Activated T-helper 1 cell treated with anti-CD3 and anti-CD28 coated beads, Interleukin-12 subunit alpha, Interleukin-12 subunit beta, Interleukin-2, Interleukin-4 antibody, amounts not matched to agents 30 ng/mL and 10 ng/mL and 1 ng/mL, durations not matched to agents 14 hours and 24 hours and 36 hours (primary cell): ENCODE data around the gene MSH5. TPM values are rescaled to one million over a fixed set of nuclear protein-coding genes. Genes with fewer than 3 reads are reported as not detected.
A peak's percentile ranks its signal among the peaks of the same experiment; 100 is the strongest.

ENCODE experiments used
- DNase-seq: peaks from one replicate; pipeline ENCODE4 v3.0.0; 2021; ENCODE audit warnings: low spot score
- H3K27ac Mint-ChIP-seq: one replicate; pipeline ENCODE4 v1.8.0; 2021; ENCODE audit warnings: mild to moderate bottlenecking, mixed read lengths
- H3K27me3 Mint-ChIP-seq: one replicate; pipeline ENCODE4 v1.8.0; 2022; ENCODE audit warnings: mild to moderate bottlenecking, moderate library complexity, mixed read lengths; ENCODE audit not compliant: insufficient read depth
- H3K36me3 Mint-ChIP-seq: one replicate; pipeline ENCODE4 v1.8.0; 2021; ENCODE audit warnings: low read depth, mixed read lengths
- H3K4me1 Mint-ChIP-seq: one replicate; pipeline ENCODE4 v1.8.0; 2021; ENCODE audit warnings: low read depth, mixed read lengths
- H3K4me3 Mint-ChIP-seq: one replicate; pipeline ENCODE4 v1.8.0; 2021; ENCODE audit warnings: mild to moderate bottlenecking, moderate library complexity, mixed read lengths
- H3K9me3 Mint-ChIP-seq: one replicate; pipeline ENCODE4 v1.8.0; 2021; ENCODE audit warnings: mixed read lengths
- intact Hi-C: fragments of 100-400 bp; cut with micrococcal nuclease; formaldehyde crosslinking; loops from one replicate; pipeline ENCODE4 v1.15.1; 2024
- total RNA-seq: library from RNA; stranded (reverse); gene quantifications from 2 replicates; pipeline ENCODE4 v1.2.3, GENCODE V29; 2022

Gene MSH5
- total RNA-seq, 1 donor from 2014 or later, result 83.4 TPM

DNA sequence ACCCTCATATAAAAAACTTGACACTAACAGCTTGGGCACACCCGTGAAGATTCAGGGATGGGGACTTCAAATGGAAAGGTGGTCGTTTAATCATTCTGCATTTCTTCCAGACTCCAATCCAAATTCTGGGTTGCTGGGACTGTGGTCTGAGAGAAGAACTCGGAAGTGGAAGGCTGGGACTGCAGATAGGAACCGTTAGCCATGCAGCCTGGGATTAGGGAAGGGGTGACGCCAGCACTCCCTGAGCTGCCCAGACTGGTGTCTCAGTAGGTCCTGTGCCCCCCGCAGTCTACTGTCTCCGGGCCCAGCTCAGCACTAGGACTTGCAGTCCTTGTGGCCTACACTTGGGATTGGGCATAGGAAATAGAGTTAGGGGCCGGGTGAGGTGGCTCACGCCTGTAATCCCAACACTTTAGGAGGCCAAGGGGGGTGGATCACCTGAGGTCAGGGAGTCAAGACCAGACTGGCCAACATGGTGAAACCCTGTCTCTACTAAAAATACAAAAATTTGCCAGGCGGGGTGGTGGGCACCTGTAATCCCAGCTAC lies 3.0 kb upstream of the MSH5 start:
- H3K9me3 Mint-ChIP-seq, result no peaks in the 10 kb centered on the region
- H3K4me1 Mint-ChIP-seq, result peaks cover 66% of the 10 kb centered on the region
- H3K4me3 Mint-ChIP-seq, result peak overlapping the region; percentile 98
- DNase-seq, result no peak
- intact Hi-C loops, result loop anchor here (1.0 to 5.0 kb wide), 3 partner anchors 34 to 165 kb away; partner anchors contain the start of genes ABHD16A, LSM2 and LTA
- H3K27ac Mint-ChIP-seq, result peak overlapping the region; percentile 99
- peaks cover 35% of the 10 kb centered on the region for H3K36me3 Mint-ChIP-seq
- H3K27me3 Mint-ChIP-seq, result peaks cover 3% of the 10 kb centered on the region

GRCh38 chr6:31737315-31737990 lies 2.4 kb upstream of the MSH5 start:
- peaks cover 36% of the 10 kb centered on the region for H3K36me3 Mint-ChIP-seq
- H3K9me3 Mint-ChIP-seq, result no peaks in the 10 kb centered on the region
- peaks cover 66% of the 10 kb centered on the region for H3K4me1 Mint-ChIP-seq
- peak overlapping the region; percentile 99 for H3K27ac Mint-ChIP-seq
- no peak for DNase-seq
- H3K27me3 Mint-ChIP-seq, result peaks cover 3% of the 10 kb centered on the region
- intact Hi-C loops, result loop anchor here (5.0 kb wide), 1 partner anchor 165 kb away; the partner anchor contains the start of gene LTA
- peak overlapping the region; percentile 98 for H3K4me3 Mint-ChIP-seq

DNA sequence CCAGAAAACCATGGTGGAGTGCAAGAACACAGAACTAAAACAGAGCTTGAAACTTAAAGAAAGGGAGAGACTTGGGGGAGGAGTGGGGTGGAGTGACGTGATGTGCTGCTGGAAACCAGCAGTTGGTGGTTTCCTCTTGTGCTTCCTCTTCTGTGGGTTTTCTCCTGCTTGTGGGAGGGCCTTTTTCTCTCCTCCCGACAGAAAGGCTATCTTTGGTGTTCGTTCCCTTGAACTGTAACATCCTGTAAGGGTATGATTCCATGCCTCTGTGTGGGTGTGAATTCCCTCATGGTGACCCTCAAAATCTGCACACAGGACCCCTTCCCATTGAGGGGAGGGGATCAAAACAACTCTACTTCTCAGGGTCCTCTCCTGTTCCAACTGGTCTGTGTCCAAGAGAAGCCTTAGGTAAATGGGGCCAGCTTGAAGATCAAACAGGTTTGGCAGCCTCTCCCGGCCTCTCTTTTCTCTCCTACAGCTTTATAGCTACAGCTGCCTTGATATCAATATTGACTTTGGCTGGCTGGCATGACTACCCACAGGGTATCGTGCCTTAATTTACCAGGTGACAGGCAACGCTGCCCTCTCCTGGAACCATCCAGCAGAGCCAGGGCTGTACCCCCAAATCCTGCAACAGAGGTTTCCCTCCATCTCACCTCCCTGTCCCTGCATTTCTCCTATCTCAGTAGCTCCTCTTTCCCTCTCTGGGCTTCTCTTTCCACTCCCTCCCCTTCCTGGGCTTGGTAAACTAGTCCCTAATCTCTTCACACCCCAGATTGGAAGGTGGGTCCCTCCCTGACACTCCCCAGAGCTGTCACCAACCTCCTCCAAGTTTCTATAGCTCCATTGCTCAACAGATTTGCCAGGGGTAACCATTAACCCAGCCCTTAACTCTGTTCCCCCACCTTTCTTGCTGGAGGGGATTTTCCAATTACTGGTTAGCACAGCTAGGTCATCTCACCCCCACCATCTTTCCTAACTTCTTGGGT lies 1.5 kb upstream of the MSH5 start:
- peak overlapping the region; percentile 98 for H3K4me3 Mint-ChIP-seq
- peaks cover 3% of the 10 kb centered on the region for H3K27me3 Mint-ChIP-seq
- no peaks in the 10 kb centered on the region for H3K9me3 Mint-ChIP-seq
- DNase-seq, result peak; percentile 70
- intact Hi-C loops, result loop anchor here (1.0 to 5.0 kb wide), 6 partner anchors 9 to 191 kb away; partner anchors contain the start of genes ATP6V1G2, DDAH2, HSPA1B and LTA
- peaks cover 41% of the 10 kb centered on the region for H3K36me3 Mint-ChIP-seq
- peaks cover 73% of the 10 kb centered on the region for H3K4me1 Mint-ChIP-seq
- H3K27ac Mint-ChIP-seq, result peak overlapping the region; percentile 99

- H3K36me3 Mint-ChIP-seq, result peaks cover 30% of the 10 kb centered on the region
- H3K4me3 Mint-ChIP-seq, result peak overlapping the region; percentile 90
- H3K27ac Mint-ChIP-seq, result peak overlapping the region; percentile 99
- DNase-seq, result no peak
- H3K4me1 Mint-ChIP-seq, result peaks cover 61% of the 10 kb centered on the region
- intact Hi-C loops, result no loop called here
- peaks cover 3% of the 10 kb centered on the region for H3K27me3 Mint-ChIP-seq
- no peaks in the 10 kb centered on the region for H3K9me3 Mint-ChIP-seq
Measured at GRCh38 chr6:31740397-31741223, 805 bp downstream of the MSH5 start.

DNA sequence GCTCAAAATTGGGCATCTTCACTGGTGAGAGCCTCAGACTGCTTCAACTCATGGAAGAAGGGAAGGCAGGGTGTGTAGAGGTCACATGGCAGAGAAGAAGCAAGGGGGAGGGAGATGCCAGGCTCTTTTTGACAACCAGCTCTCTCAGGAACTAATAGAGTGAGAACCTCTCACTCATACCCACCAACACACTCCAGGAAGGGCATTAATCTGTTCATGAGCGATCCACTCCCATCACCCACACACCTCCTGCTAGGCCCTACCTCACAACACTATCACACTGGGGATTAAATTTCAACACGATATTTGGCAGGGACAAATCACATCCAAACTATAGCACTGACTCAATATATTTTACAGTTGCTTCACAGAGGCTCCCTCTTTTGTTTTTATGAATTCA lies 2.0 kb downstream of the MSH5 start:
- H3K27ac Mint-ChIP-seq, result no peak overlapping the region
- no peak for DNase-seq
- peak overlapping the region; percentile 90 for H3K4me3 Mint-ChIP-seq
- H3K4me1 Mint-ChIP-seq, result peaks cover 58% of the 10 kb centered on the region
- intact Hi-C loops, result no loop called here
- no peaks in the 10 kb centered on the region for H3K27me3 Mint-ChIP-seq
- H3K36me3 Mint-ChIP-seq, result peaks cover 29% of the 10 kb centered on the region
- no peaks in the 10 kb centered on the region for H3K9me3 Mint-ChIP-seq

GRCh38 chr6:31742894-31743293 lies 3.1 kb downstream of the MSH5 start:
- Mint-ChIP-seq H3K27ac (no peak overlapping the region), H3K9me3 (no peaks in the 10 kb centered on the region), H3K4me1 (peaks cover 47% of the 10 kb centered on the region), H3K27me3 (no peaks in the 10 kb centered on the region), H3K4me3 (peak overlapping the region; percentile 13), H3K36me3 (peaks cover 32% of the 10 kb centered on the region)
- intact Hi-C loops, result no loop called here
- DNase-seq, result no peak

GRCh38 chr6:31744422-31744821 lies 4.6 kb downstream of the MSH5 start:
- DNase-seq, result no peak
- H3K9me3 Mint-ChIP-seq, result no peaks in the 10 kb centered on the region
- H3K27ac Mint-ChIP-seq, result peak overlapping the region; percentile 57
- no peaks in the 10 kb centered on the region for H3K27me3 Mint-ChIP-seq
- intact Hi-C loops, result no loop called here
- no peak overlapping the region for H3K4me3 Mint-ChIP-seq
- H3K4me1 Mint-ChIP-seq, result peaks cover 32% of the 10 kb centered on the region
- peaks cover 35% of the 10 kb centered on the region for H3K36me3 Mint-ChIP-seq

- intact Hi-C loops, result no loop called here
- no peaks in the 10 kb centered on the region for H3K9me3 Mint-ChIP-seq
- H3K36me3 Mint-ChIP-seq, result peaks cover 23% of the 10 kb centered on the region
- H3K27ac Mint-ChIP-seq, result no peak overlapping the region
- peaks cover 6% of the 10 kb centered on the region for H3K4me1 Mint-ChIP-seq
- H3K27me3 Mint-ChIP-seq, result no peaks in the 10 kb centered on the region
- no peak overlapping the region for H3K4me3 Mint-ChIP-seq
- DNase-seq, result no peak
Measured at GRCh38 chr6:31749301-31750036, 9.7 kb downstream of the MSH5 start.

DNA sequence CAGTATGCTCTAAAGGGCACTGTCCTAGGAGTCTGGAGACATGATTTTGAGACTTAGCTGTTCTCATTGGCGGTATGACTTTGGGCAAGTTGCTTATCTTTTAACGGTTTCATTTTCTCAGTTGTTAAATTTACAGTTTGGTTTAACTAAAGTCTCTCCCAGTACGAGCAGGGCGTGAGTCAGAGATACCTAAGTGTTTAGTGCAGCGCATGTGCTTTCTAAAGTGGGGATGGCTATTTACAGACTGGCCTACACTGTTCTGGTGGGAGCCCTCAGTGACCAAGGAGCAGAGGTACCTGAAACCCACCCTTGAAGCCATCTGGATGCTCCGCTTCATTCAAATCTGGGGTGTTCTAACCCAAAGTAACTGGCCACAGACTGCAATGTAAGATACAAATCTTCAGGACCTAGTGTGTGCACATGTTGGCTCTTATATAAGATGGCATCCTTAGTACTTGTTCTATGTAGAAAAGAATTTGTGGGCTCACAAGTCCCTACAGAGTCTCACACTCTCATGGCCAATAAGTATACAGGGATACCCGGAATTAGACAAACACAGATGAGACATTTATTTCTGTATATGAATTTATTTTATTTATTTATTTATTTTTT lies 10.7 kb downstream of the MSH5 start:
- no peaks in the 10 kb centered on the region for H3K9me3 Mint-ChIP-seq
- intact Hi-C loops, result no loop called here
- peaks cover 18% of the 10 kb centered on the region for H3K36me3 Mint-ChIP-seq
- DNase-seq, result no peak
- no peak overlapping the region for H3K4me3 Mint-ChIP-seq
- peaks cover 5% of the 10 kb centered on the region for H3K4me1 Mint-ChIP-seq
- H3K27ac Mint-ChIP-seq, result no peak overlapping the region
- no peaks in the 10 kb centered on the region for H3K27me3 Mint-ChIP-seq

DNA sequence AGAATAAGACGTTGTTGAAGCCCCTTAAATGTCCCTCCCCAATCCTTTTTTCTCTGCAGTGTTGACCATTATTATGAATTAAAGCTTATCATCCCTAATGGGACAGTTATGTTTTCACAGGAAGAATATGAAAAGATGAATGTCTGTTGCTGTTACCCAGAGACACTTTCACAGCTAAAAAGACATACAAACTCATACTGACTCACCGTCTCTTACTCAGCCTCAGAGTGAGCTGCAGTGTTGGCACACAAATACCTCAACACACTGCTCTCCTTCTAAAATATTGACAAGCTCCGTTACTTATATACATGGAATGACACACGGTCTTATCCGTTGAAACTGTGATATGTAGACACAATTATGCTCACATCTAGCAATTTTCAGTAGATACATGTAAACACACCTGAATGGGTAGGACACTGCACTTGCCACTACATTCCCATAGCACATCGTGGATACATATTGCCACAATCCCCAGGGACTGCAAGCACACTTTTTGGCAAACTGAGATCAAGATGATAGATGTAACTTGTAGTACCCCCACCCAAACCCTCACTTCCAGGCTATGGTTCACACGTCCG lies 13.0 kb downstream of the MSH5 start:
- intact Hi-C loops, result no loop called here
- no peak for DNase-seq
- Mint-ChIP-seq H3K36me3 (peaks cover 13% of the 10 kb centered on the region), H3K27me3 (no peaks in the 10 kb centered on the region), H3K4me1 (peaks cover 5% of the 10 kb centered on the region), H3K9me3 (no peaks in the 10 kb centered on the region), H3K4me3 (no peak overlapping the region), H3K27ac (no peak overlapping the region)

- no peak for DNase-seq
- intact Hi-C loops, result no loop called here
- Mint-ChIP-seq H3K27ac (no peak overlapping the region), H3K9me3 (no peaks in the 10 kb centered on the region), H3K27me3 (no peaks in the 10 kb centered on the region), H3K4me1 (no peaks in the 10 kb centered on the region), H3K36me3 (peaks cover 28% of the 10 kb centered on the region), H3K4me3 (no peak overlapping the region)
Measured at GRCh38 chr6:31758281-31758680, 18.5 kb downstream of the MSH5 start.
